B cell (primary cell): ENCODE results near the gene CSTF1. TPM values are rescaled to one million over a fixed set of nuclear protein-coding genes. Genes with fewer than 3 reads are reported as not detected.

Experiments used
- ATAC-seq: fragments of 200-7000 bp; cut with Tn5 transposase; one replicate; pipeline ENCODE4 v1.10.0; 2021; ENCODE audit warnings: low read depth, mild to moderate bottlenecking, moderate number of reproducible peaks, moderate library complexity
- CTCF ChIA-PET: fragments of 350-600 bp; sonication (Branson Sonifier 250); formaldehyde crosslinking; loops from one replicate; lab custom pipeline; 2021; ENCODE audit warnings: antibody characterized with exemption, inconsistent platforms; lab: Charles Lee
- POLR2A ChIA-PET: fragments of 350-600 bp; sonication (Branson Sonifier 250); formaldehyde crosslinking; loops from one replicate; lab custom pipeline; 2021; ENCODE audit warnings: antibody characterized with exemption; lab: Charles Lee
- DNase-seq: peaks from one replicate; pipeline ENCODE4 v3.0.0; 2013
- H2AFZ ChIP-seq: 2 replicates; pipeline ENCODE4 v1.6.1; 2012; ENCODE audit warnings: mild to moderate bottlenecking, low read depth, low read length; ENCODE audit not compliant: insufficient read depth, poor library complexity, severe bottlenecking
- H3K27ac ChIP-seq, 2 donors: 1 replicate in 1 of 2; 2 replicates in 1 of 2; pipeline ENCODE4 v1.5.1; 2012 to 2013; ENCODE audit warnings: low read length in 2 of 2, mild to moderate bottlenecking in 2 of 2, moderate library complexity in 1 of 2
- H3K27me3 ChIP-seq, 4 experiments: fragments of 200-600 bp in 1 of 4; sonication (generic) in 1 of 4; replicated peaks in 1 of 4; 1 replicate in 2 of 4; 2 replicates in 2 of 4; pipeline versions ENCODE4 v1.6.1 to v1.7.0; 2013 to 2016; ENCODE audit warnings: low read length in 3 of 4, mild to moderate bottlenecking in 2 of 4, mixed read lengths in 1 of 4, moderate library complexity in 1 of 4; ENCODE audit not compliant: insufficient read depth in 4 of 4, control insufficient read depth in 3 of 4; ENCODE audit errors: control extremely low read depth in 1 of 4
- H3K36me3 ChIP-seq, 2 experiments: replicated peaks in 1 of 2; 1 replicate in 1 of 2; 2 replicates in 1 of 2; pipeline versions ENCODE4 v1.6.1 to v1.7.1; 2013; ENCODE audit warnings: low read length in 1 of 2; ENCODE audit not compliant: insufficient read depth in 2 of 2, control insufficient read depth in 1 of 2; ENCODE audit errors: control extremely low read depth in 1 of 2, extremely low read depth in 1 of 2
- H3K4me1 ChIP-seq, 2 donors: fragments of 200-600 bp in 1 of 2; sonication (generic) in 1 of 2; 1 replicate in 1 of 2; 2 replicates in 1 of 2; pipeline versions ENCODE4 v1.5.1 to v1.6.1; 2013 to 2017; ENCODE audit warnings: low read length in 2 of 2; ENCODE audit not compliant: control insufficient read depth in 2 of 2, insufficient read depth in 2 of 2
- H3K4me2 ChIP-seq: replicated peaks from 2 replicates; pipeline ENCODE3; 2012; ENCODE audit warnings: mild to moderate bottlenecking, low read depth, low read length; ENCODE audit not compliant: poor library complexity, severe bottlenecking
- H3K4me3 ChIP-seq, 5 experiments: fragments of 200-600 bp in 1 of 5; sonication (generic) in 1 of 5; 1 replicate in 3 of 5; 2 replicates in 2 of 5; pipeline versions ENCODE4 v1.5.1 to v1.7.0; 2011 to 2016; ENCODE audit warnings: low read length in 4 of 5, mild to moderate bottlenecking in 4 of 5, low read depth in 2 of 5, control low read depth in 1 of 5, moderate library complexity in 1 of 5; ENCODE audit not compliant: insufficient read depth in 1 of 5; ENCODE audit errors: control extremely low read depth in 1 of 5, extremely low read depth in 1 of 5
- H3K79me2 ChIP-seq: fragments of 200-600 bp; sonication (generic); one replicate; pipeline ENCODE4 v1.6.0; 2016; ENCODE audit warnings: low read length; ENCODE audit not compliant: control insufficient read depth, insufficient read depth
- H3K9ac ChIP-seq: fragments of 200-600 bp; sonication (generic); 2 replicates; pipeline ENCODE4 v1.6.1; 2017; ENCODE audit warnings: mild to moderate bottlenecking, low read length, moderate library complexity
- H3K9me3 ChIP-seq, 3 donors: one replicate each; pipeline versions ENCODE4 v1.6.1 to v1.7.1; 2013; ENCODE audit warnings: low read length in 2 of 3; ENCODE audit not compliant: control insufficient read depth in 2 of 3, insufficient read depth in 1 of 3; ENCODE audit errors: control extremely low read depth in 1 of 3
- H4K20me1 ChIP-seq: 2 replicates; pipeline ENCODE4 v1.6.0; 2012; ENCODE audit warnings: mild to moderate bottlenecking, low read length; ENCODE audit not compliant: insufficient read depth, control insufficient read depth, poor library complexity, severe bottlenecking
- H3K27ac Mint-ChIP-seq: one replicate; pipeline ENCODE4 v1.8.0; 2021; ENCODE audit warnings: mixed read lengths
- H3K27me3 Mint-ChIP-seq: one replicate; pipeline ENCODE4 v1.8.0; 2021; ENCODE audit warnings: mixed read lengths
- H3K4me1 Mint-ChIP-seq: one replicate; pipeline ENCODE4 v1.8.0; 2021; ENCODE audit warnings: mixed read lengths
- H3K4me3 Mint-ChIP-seq: one replicate; pipeline ENCODE4 v1.8.0; 2021; ENCODE audit warnings: mixed read lengths
- H3K9me3 Mint-ChIP-seq: one replicate; pipeline ENCODE4 v1.8.0; 2022; ENCODE audit warnings: mixed read lengths; ENCODE audit not compliant: insufficient read depth
- CTCF ChIP-seq: fragments of 200-600 bp; IDR thresholded peaks from one replicate; pipeline ENCODE4 v1.8.0; 2022; ENCODE audit warnings: antibody characterized with exemption, mild to moderate bottlenecking
- EZH2 ChIP-seq: IDR thresholded peaks from 2 replicates; pipeline ENCODE4 v1.6.1; 2012; ENCODE audit warnings: borderline replicate concordance, low read depth, mild to moderate bottlenecking, moderate library complexity, low read length; ENCODE audit not compliant: insufficient read depth, poor library complexity, severe bottlenecking
- WGBS: methylation state at CpG from one replicate; pipeline ENCODE4 v1.1.5; 2013; ENCODE audit warnings: missing lambda C conversion rate; ENCODE audit not compliant: insufficient coverage; 5-methylcytosine and 5-hydroxymethylcytosine counted together
- intact Hi-C: fragments of 100-400 bp; cut with micrococcal nuclease; formaldehyde crosslinking; loops from one replicate; pipeline ENCODE4 v1.10.0; 2022
- polyA plus RNA-seq: library from polyadenylated mRNA; depleted of rRNA; stranded (reverse); fragments of >200 nt; gene quantifications from 2 replicates; pipeline ENCODE4 v1.2.3, GENCODE V29; 2012
- total RNA-seq, 2 donors: library from RNA; stranded (reverse); fragments of 120-200 nt in 1 of 2; gene quantifications; 1 replicate in 1 of 2; 2 replicates in 1 of 2; pipeline versions ENCODE4 v1.2.3 to v1.2.4, GENCODE V29; 2013 to 2022

The CSTF1 gene
- total and polyA plus RNA-seq, 2 donors (not counting 1 experiment from before 2014, with no cell fraction given) = 18.3 to 33.8 TPM

- Mint-ChIP-seq H3K27ac (no peak overlapping the region), H3K27me3 (peaks cover 9% of the 10 kb centered on the region), H3K9me3 (no peaks in the 10 kb centered on the region), H3K4me3 (no peak overlapping the region), H3K4me1 (peaks cover 25% of the 10 kb centered on the region)
- Histone ChIP-seq H3K36me3 (no peaks in the 10 kb centered on the region), H4K20me1 (no peaks in the 10 kb centered on the region), H3K4me2 (no peak overlapping the region), H3K4me3 (no peak overlapping the region), H2AFZ (no peak overlapping the region), H3K9ac (no peak overlapping the region), H3K79me2 (no peaks in the 10 kb centered on the region), H3K27me3 (peaks cover 0 to 13% (median 1%) of the 10 kb centered on the region in 4 experiments), H3K9me3 (no peaks in the 10 kb centered on the region), H3K4me1 (peaks cover 13 to 22% of the 10 kb centered on the region in 2 donors), H3K27ac (no peak overlapping the region)
- ChIA-PET POLR2A (no interaction called here), CTCF (no interaction called here)
- ATAC-seq = no peak
- intact Hi-C loops = no loop called here
- no peak for DNase-seq
- TF ChIP-seq EZH2 (no peak), CTCF (no peak)
- WGBS = 100% methylated on average over 3 of the region's 9 CpGs
Observed at GRCh38 chr20:56426026-56426425, 33.6 kb downstream of the CSTF1 start.

- Mint-ChIP-seq H3K27ac (no peak overlapping the region), H3K4me1 (peaks cover 25% of the 10 kb centered on the region)
Observed at GRCh38 chr20:56426926-56427325, 34.5 kb downstream of the CSTF1 start.

More at GRCh38 chr20:56426926-56427325, 34.5 kb downstream of the CSTF1 start:
- Histone ChIP-seq H3K4me1 (peaks cover 13 to 22% of the 10 kb centered on the region in 2 donors), H3K9me3 (no peaks in the 10 kb centered on the region), H2AFZ (no peak overlapping the region), H3K27ac (no peak overlapping the region), H3K36me3 (no peaks in the 10 kb centered on the region), H3K4me3 (no peak overlapping the region), H3K9ac (no peak overlapping the region), H3K27me3 (peaks cover 0 to 13% (median 3%) of the 10 kb centered on the region in 4 experiments), H3K79me2 (no peaks in the 10 kb centered on the region), H4K20me1 (no peaks in the 10 kb centered on the region), H3K4me2 (no peak overlapping the region)
- ATAC-seq = no peak
- Mint-ChIP-seq H3K4me3 (no peak overlapping the region), H3K27me3 (peaks cover 9% of the 10 kb centered on the region), H3K9me3 (no peaks in the 10 kb centered on the region)
- no peak for DNase-seq
- POLR2A ChIA-PET = interaction anchor here (0.7 kb wide), 1 partner anchor 11 kb away, joined by 7 read pairs; no protein-coding TSS in a partner anchor
- intact Hi-C loops = no loop called here
- no peak for TF ChIP-seq CTCF
- CTCF ChIA-PET = interaction anchor here (0.7 kb wide), 1 partner anchor 1784 kb away, joined by 4 read pairs; no protein-coding TSS in a partner anchor
